ENCODE data around the gene MAN1B1.
"Not testable (repeated sequence)": the region's sequence is repeated elsewhere in the genome, so short reads cannot be mapped to it uniquely, and the experiment has no call there.

The MAN1B1 gene

DNA sequence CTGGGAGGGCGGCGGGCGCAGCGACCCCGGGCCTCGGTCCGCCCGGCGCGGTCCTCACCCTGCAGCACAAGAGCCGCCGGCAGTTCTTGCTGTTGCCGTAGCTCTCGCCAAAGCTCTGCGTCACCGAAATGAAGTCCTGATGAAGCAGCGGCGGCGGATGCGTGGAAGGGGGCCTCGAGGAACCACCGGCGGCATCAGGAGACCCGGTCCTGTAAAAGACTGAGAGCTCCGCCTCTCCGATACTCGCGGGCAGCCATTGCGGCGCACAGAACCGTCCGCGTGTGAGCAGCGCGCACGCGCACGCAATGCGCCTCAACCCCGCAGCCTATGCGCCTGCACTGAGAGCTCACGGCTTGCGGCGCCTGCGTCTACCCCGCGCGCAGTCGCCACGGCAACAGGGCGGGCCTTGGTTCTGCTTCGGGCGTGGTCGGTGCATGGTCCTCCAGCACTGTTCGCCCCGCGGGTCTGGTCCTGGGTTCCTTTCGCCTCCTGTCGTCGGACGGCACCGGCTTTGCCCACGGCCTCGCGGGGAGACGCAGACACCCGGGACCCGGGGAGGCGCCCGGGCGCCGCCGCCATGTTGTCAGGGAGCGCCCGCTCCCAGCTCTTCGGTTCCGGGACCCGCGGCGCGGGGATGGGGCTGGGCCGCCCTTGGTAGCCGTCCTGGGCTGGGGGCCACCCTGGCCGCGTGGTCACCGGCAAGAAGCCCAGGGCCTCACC is 42.8 kb downstream of the MAN1B1 start:
- peak; percentile 89 for DNase-seq

DNA sequence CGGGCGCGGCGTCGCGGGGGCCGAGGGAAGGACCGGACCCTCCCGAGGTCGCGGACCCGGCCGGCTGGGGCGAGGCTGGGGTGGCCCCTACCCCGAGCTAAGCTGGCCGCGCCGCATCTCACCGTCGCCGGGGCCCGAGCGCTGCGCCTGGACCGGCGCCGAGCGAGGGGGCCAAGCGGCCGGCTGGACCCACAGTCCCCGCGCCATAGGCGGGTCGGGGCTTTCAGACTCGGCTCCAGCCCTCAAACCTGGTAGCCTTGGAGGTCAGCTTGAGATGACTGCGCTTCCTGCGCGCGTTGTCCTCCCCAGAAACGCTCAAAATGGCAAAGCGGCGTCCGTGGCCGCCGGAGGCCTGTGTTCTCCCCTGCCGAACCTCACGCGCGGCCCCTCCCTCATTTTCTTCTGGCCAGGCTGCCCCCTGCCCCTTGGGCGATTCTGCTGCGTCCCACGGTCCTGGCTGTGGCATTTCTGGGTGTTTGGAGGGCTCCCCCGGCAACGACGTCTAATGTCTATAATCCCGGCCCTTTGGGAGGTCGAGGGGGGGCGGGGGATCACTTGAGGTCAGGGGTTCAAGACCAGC is 43.5 kb downstream of the MAN1B1 start:
- no peak for DNase-seq

GRCh38 chr9:137134191-137134590 is 47.4 kb downstream of the MAN1B1 start:
- DNase-seq: no peak

GRCh38 chr9:137135154-137135553 is 48.4 kb downstream of the MAN1B1 start:
- DNase-seq: not testable (repeated sequence)

- no peak for DNase-seq
Measured at GRCh38 chr9:137136261-137136880, 49.6 kb downstream of the MAN1B1 start.

- DNase-seq: no peak
Measured at GRCh38 chr9:137136881-137137607, 50.3 kb downstream of the MAN1B1 start.

GRCh38 chr9:137138058-137138721 is 51.4 kb downstream of the MAN1B1 start:
- DNase-seq: no peak

GRCh38 chr9:137138722-137139467 is 52.1 kb downstream of the MAN1B1 start, which contains the start of gene GRIN1:
TSS of gene GRIN1 (plus strand) at chr9:137139154. CDS start at chr9:137139487, 333 bp downstream.
- no peak for DNase-seq

DNA sequence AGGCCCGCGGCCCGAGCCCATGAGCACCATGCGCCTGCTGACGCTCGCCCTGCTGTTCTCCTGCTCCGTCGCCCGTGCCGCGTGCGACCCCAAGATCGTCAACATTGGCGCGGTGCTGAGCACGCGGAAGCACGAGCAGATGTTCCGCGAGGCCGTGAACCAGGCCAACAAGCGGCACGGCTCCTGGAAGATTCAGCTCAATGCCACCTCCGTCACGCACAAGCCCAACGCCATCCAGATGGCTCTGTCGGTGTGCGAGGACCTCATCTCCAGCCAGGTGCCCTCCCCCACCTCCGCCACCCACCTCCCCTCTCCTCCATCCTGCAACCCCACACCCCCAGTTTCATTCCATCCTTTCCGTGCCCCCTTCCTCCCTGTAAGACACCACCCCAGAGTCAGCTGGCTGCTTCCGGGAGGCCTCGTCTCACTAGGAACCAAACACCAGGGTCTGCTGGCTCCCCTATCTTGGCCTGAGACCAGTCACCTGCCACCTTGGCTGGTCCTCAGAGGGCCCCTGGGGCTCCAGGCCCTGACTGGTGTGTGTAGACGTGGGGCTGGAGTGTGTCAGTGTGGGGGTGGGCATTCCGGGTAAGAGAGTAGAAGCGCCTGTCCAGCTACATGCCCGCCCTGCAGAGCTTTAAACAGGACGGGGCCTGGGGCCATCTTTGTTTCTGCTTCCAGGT is 52.8 kb downstream of the MAN1B1 start:
- DNase-seq: no peak

- no peak for DNase-seq
Measured at GRCh38 chr9:137140151-137141012, 53.6 kb downstream of the MAN1B1 start.

DNA sequence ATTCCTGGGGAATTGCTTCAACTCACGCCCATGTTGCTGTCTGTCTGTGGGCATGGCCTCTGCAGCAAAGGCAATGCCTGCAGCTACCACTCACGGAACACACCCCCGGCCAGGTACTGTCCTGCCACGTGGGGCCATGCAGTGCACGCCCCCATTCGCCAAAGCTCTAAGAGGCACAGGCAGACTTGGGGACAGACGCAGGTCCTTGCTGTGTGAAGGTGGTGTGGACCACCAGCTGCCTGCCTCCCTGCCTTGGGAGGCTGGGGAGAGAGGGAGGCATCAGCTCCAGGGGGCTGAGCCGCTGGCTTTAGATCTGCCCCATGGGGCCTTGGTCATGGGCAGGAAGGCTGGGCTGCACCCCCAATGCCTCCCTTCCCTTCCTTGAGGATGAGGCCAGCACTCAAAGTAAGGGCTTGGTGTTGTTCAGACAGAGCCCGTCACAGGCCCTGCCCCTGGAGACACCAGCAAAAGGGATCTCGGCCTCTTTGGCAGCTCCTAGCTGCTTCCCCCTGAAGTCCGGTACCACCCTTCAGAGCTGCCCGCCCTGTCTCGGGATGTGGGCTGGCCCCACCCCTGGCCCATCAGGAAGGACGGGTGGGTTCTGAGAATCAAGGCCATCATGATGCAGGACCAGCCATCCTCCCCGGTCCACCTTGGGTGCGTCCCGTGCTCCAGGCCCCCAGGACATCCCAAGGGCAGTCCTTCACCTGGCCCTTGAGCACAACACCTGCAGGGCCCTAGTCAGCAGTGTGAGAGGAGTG is 54.4 kb downstream of the MAN1B1 start:
- no peak for DNase-seq

- DNase-seq: no peak
Measured at GRCh38 chr9:137141976-137142936, 55.5 kb downstream of the MAN1B1 start.

GRCh38 chr9:137143459-137143858 is 56.7 kb downstream of the MAN1B1 start:
- DNase-seq: no peak

DNA sequence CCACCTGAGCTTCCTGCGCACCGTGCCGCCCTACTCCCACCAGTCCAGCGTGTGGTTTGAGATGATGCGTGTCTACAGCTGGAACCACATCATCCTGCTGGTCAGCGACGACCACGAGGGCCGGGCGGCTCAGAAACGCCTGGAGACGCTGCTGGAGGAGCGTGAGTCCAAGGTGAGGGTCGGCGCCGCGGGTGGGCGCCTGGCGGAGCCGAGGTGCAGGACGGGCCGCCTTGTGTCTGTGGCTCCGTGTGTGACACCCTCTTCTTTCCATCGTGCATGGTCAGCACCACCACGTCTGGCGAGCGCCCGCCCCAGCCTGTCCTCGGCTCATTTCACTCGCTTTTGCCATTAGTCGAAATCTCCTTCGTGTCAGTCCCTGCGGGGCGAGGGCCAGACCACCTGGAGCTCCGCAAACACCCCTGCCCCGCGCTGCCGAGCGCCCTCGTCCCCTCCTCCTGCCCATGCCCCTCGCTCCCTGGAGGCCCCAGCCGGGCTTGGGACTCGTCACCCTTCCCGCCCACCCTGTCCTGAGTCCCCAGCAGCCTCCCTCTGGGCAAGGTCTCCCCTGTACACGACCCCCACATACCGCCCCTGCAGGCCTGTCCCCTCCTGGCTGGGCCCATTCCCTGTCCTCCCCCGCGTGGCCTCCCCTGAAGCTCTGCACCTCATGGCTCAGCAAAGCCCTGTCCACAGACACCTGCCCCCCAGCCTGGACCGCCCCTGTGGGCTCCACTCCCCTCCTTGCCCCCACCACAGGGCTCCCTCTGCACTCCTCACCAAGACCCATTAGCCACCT is 59.1 kb downstream of the MAN1B1 start:
- no peak for DNase-seq

DNA sequence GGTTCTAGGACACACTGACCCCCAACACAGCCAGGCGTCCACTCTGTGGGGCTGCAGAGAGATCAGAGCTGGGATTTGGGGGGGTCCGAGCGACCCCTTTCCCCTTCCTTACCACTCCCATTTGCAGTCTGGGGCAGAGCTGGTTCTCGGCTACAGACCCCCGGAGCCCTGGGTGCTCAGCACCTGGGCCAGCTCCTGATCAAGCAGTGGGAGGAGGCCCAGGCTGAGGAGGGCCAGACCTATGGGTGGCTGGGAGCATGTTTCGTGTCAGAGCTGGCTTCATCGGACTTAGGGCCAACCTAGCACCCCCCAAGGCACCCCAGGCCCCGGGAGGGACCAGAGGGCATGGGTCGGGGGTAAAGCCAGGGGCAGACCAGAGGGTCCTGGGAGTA is 59.7 kb downstream of the MAN1B1 start:
- DNase-seq: no peak

- DNase-seq: no peak
Measured at GRCh38 chr9:137147091-137147792, 60.5 kb downstream of the MAN1B1 start.

DNA sequence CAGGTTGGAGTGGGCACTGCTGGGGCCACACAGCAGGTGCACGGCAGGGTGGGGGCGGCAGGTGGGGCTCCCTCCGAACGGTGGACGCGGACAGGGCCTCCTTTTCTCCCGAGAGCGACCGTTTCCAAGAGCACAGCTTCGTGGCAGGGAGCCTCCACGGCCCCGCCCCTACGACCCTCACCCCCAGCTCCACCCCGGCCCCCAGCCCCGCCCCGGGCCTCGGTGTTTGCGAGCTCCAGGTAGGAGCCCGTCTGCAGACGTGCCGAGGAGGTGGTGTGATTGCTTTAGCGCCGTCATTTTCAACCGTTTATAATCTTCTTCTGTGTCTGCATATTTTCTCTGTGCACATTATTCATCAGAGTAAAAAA is 61.0 kb downstream of the MAN1B1 start:
- no peak for DNase-seq
